ENCODE measurements around the gene POLN. TPM values are rescaled to one million over a fixed set of nuclear protein-coding genes. Genes with fewer than 3 reads are reported as not detected.
A peak's percentile ranks its signal among the peaks of the same experiment; 100 is the strongest.

Gene POLN
- total and polyA plus RNA-seq, 11 donors, result 0.38 to 4.5 (median 1.9) TPM

- intact Hi-C loops (cut with DNase I), result no loop called here
- no peak for TF ChIP-seq POLR2A (IDR thresholded peaks at IDR 0.05)
- no peak for TF ChIP-seq CTCF (IDR thresholded peaks at IDR 0.05)
- H3K4me3 ChIP-seq, result no peak overlapping the region
- no peaks in the 10 kb centered on the region for H3K36me3 ChIP-seq
- 77 to 86% (median 81%) methylated on average over 21 to 26 of the region's 26 CpGs for WGBS, 4 donors
- peak in 2 of 5 donors; percentile 12 to 54 for DNase-seq
- H3K27ac ChIP-seq, result no peak overlapping the region
- peaks cover 0 to 6% (median 0%) of the 10 kb centered on the region in 12 donors for H3K4me1 ChIP-seq
- ATAC-seq, result no peak
- H3K27me3 ChIP-seq, result peaks cover 0 to 15% (median 0%) of the 10 kb centered on the region in 9 donors
- no peaks in the 10 kb centered on the region for H3K9me3 ChIP-seq
Observed at GRCh38 chr4:2067446-2068197, 174.3 kb downstream of the POLN start.

GRCh38 chr4:2066571-2067445 lies 175.1 kb downstream of the POLN start:
- H3K4me3 ChIP-seq, result no peak overlapping the region
- intact Hi-C loops (cut with DNase I), result no loop called here
- no peaks in the 10 kb centered on the region for H3K9me3 ChIP-seq
- H3K27ac ChIP-seq, result no peak overlapping the region
- peak in 2 of 5 donors; percentile 17 to 56 for DNase-seq
- ATAC-seq, result no peak
- no peaks in the 10 kb centered on the region for H3K36me3 ChIP-seq
- TF ChIP-seq POLR2A (IDR thresholded peaks at IDR 0.05) (no peak), CTCF (IDR thresholded peaks at IDR 0.05) (no peak)
- peaks cover 0 to 20% (median 0%) of the 10 kb centered on the region in 9 donors for H3K27me3 ChIP-seq
- WGBS, 4 donors, result 82 to 88% (median 85%) methylated on average over 18 to 29 of the region's 29 CpGs
- peaks cover 0 to 3% (median 0%) of the 10 kb centered on the region in 12 donors for H3K4me1 ChIP-seq

DNA sequence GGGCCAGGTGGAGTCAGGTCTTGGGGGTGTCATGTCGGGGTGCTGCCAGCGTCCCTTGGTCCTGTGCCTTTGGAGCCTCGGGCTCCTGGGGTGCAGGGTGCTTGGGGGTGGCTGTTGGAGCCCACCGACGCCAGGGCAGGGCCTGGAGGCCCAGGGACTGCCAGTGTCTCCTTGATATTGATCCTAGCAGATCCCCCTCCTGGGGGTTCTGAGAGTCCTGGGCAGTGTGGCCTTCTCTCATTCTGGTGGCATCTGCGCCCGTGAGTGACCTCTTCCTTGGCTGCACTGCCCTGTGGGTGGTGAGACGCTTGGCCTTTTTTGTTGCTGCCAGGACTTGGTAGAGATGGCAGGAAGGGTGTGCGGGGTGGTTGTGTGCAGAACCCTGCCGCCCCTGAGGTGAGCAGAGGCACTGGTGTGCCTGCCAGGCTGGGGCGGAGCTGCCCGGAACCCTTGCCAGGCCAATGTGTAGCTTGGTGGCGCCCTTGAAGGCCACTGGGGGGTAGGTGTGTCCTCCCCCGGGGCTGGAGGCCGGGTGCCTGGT lies 175.8 kb downstream of the POLN start:
- WGBS, 4 donors, result 83 to 94% (median 89%) methylated on average over 14 to 15 of the region's 15 CpGs
- DNase-seq, result peak in 2 of 5 donors; percentile 18 to 54

More for the DNA sequence above, 175.8 kb downstream of the POLN start:
- H3K27me3 ChIP-seq, result peaks cover 0 to 25% (median 3%) of the 10 kb centered on the region in 9 donors
- H3K4me3 ChIP-seq, result no peak overlapping the region
- H3K4me1 ChIP-seq, result no peaks in the 10 kb centered on the region
- no peaks in the 10 kb centered on the region for H3K36me3 ChIP-seq
- no peak for ATAC-seq
- TF ChIP-seq POLR2A (IDR thresholded peaks at IDR 0.05) (no peak), CTCF (IDR thresholded peaks at IDR 0.05) (no peak)
- no peaks in the 10 kb centered on the region for H3K9me3 ChIP-seq
- intact Hi-C loops (cut with DNase I), result no loop called here
- no peak overlapping the region for H3K27ac ChIP-seq
